HG02852 (cell line): ENCODE results near the gene ANTXR1.

Experiments
- ATAC-seq: cut with Tn5 transposase; IDR thresholded peaks from one replicate; pipeline ENCODE4 v1.9.1; 2021; ENCODE audit warnings: mild to moderate bottlenecking, moderate library complexity; ENCODE audit not compliant: unreplicated experiment

Gene ANTXR1

DNA sequence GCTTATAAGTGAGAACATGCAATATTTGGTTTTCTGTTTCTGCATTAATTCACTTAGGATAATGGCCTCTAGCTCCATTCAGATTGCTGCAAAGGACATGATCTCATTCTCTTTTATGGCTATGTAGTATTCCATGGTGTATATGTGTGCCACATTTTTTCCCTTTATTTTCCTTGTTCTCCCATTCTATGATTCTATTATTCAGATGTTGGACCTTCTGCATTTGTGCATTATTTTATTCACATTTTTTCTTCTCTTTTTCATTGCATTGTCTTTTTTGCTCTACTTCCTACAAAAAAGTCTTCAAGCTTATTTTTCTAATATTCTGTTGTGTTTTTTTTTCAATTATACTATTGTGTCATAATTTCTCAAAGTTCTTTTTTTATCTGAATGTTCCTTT is 11.1 kb upstream of the ANTXR1 start:
- ATAC-seq = no peak

DNA sequence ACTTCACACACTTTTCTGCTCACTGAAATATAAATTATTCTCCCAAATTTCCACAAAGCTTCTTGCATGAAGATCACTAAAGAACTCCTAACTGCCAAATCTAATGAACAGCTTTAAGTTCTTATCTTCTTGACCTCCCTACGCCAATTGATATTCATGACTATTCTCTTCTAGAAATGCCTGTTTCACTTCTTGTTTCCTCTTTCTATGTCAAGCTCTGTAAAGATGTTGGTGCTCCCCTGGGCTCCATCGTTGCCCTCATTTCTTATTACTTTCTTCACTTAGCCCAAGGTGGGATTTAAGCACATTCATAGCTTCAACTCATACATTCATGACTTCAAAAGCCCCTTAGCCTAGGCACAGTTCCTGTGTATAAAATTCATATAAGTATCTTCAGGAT is 9.2 kb upstream of the ANTXR1 start:
- ATAC-seq = no peak

DNA sequence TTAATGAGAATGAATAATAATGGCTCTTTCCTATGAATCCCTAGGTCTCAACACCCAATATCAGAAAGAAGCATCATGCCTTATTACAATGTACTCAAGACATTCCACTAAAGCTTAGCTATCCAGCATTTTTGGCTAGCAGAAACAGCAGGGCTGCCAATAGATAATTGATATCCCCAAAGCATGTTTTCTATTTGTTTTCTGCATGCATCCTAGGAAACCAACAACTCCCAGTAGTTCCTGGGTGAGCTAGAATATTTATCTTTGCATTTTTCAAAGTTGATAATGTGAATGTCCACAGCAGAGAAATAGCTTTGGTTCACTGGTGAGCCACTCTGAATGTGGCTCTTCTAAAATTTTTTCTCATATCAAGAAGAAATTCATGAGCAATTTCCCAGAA is 5.8 kb upstream of the ANTXR1 start:
- ATAC-seq = no peak

DNA sequence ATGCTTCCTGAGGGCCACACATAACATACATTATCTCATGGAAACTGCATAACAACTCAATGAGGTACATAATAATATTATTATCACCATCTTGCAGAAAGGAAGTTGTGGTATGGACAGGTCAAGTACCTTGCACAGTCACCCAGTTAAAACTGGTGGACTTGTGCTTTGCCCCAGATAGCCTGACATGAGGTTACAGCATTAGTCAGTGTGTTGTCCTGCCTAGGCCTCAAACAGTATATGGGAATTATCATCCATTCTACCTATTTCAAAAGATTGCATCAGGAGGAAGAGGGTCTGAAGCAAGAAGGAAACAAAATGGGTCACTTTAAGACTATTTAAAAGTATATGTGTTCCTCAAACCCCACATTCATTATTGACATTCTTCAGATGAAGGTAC is 5.4 kb upstream of the ANTXR1 start:
- ATAC-seq = no peak

DNA sequence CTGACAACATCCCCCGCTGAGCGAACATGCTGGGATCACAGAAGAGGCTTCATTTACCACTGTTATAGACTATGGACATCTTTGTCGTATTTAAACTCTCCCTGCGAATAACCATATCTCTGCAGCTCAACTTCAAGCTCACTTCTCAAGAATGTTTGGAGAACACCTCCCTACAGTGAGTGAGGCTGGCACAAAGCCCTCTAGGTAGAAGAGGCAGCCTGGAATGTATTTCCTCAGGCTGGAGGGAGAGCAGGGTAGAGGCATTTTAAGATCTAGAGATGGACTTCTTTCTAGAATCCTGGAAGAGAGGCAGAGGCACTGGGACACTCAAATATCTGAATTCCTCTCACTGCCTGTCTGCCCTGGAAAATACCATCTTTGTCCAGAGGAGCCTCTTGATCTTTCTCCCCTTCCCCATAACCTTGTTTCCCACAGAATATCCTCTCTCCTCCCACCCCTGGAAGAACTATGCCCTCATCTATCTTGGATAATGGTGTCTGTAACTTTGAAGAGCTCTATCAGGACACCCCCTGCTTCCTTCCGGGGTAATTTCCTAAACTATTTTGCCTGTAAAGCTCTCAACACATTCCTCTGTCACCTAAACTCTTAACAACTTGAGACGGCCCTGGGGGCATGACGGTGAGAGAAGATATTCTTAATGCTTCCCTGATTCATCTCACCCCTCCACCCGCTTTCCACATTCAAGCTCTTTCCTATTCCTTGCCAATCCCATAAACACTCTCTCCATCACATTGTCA is 2.4 kb upstream of the ANTXR1 start:
- no peak for ATAC-seq

DNA sequence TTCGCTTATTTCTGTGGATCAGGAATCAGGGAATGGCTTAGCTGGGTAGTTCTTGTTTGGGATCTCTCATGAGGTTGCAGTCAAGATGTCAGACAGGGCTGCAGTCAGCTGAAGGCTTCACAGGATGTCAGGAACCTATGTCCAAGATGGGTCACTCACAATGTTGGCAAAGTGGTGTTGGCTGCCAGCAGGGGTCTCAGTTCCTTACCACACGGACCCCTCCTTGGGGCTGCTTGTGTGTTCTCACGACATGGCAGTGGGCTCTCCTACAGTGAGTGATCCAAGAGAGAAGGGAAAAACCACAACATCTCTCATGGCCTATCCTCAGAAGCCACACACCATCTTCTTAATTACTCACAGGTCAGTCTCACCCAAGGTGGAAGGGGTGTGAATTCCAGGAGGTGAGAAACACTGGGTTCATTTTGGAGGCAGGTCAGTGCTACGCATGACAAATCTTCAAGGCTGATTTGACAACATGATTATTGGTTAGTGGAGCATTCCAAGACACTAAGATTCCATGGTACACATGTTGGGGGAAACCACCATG is 1.3 kb upstream of the ANTXR1 start:
- no peak for ATAC-seq

DNA sequence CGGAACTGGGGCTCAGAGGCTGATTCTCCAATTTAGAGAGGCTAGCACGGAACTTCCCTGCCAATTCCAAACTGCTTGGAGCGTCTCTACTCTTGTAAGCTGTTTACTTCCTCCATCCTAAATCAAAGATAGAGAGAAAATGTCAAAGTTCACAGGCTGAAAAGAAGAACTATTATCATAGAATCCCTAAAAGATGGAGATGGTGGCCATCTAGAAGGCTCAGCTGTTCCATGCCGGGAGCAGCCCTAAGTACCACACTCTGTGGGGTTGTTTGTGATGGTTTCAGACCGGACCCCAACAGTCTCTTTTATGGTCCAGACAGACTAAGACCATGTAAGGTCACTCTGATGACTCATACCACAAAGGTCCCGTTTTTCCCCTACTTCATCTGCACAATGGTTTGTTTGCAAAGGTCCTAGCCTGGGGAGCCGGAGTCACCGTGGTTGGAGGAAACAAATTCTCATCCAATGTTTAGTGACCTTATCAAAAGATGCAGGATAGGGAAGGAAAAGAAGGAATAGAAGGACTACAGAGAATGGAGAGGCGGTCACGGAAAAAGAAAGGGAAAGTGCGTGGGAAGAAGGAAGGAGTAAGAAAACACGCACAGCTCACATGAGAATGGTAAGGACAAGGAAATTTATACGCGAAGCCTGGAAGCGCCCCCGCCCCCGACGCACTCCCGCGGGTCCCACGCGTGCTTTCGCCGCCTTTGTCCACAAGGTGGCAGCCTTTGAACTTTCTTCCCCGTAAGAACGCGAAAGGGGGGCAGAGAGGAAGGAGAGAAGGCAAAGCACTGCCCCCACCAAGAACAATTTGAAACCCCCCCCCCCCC is 453 bp upstream of the ANTXR1 start:
- ATAC-seq = peak; percentile 69

DNA sequence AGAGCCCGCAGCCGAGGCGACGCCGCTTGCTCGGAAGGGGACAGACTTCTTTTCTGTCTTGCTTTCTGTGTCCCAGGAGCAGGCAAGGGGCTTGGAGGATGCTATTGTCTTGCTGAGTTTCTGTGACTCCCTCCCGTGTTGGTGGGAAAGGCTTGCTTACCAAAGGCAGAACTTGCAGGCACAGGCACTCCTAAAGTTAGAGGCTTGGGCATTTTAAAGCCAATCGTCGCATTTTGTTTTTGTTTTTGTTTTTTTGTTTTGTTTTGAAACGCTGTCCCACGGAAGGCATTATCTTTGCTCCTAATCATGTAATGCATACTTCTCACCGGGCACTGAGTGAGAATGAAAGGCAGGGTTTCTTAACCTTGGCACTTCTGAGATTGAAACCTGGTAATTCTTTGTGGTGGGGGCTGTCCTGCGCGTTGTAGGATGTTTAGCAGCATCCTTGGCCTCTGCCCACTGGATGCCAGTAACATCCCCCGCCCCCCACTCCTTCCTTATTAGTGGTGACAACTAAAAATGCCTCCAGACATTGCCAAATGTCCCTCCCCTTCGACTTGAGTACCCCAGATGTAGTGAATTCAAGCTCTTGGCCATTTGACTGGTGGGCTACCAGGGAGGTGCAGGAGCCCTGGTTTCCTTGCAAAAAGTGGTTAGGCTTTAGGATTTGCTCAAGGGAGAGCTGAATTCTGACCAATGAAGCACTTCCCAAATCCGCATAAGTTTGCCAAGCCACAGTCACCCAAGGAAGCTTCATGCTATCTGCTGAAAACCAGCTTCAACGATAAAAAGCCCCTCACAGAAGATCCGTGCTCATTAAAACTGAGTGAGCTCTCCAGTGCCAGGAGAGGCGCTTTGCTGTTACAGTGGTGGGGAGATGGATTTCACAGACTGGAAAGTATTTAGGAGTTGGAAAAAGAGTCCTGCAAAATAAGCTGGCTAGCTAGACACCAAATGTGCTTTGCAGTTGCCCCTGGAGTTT is 1.2 kb downstream of the ANTXR1 start:
- ATAC-seq = no peak

DNA sequence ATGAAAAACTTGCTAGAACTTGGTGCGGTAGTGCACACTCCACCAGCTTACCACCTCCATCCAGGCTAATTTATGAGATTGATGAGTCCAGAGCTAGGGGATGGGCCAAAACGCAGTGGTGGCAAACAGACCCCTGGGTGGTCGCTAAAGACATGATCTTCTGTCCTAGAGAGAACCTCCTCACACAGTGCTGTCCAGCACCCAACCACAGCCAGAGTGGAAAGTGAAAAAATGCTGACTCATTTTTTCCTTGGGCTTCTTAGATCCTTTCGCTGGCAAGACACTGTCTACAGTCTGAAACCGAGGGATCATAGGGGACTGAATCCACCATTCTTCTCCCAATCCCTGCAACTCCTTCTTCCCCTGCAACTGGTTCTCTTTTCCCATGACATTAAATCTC is 4.1 kb downstream of the ANTXR1 start:
- ATAC-seq = no peak

DNA sequence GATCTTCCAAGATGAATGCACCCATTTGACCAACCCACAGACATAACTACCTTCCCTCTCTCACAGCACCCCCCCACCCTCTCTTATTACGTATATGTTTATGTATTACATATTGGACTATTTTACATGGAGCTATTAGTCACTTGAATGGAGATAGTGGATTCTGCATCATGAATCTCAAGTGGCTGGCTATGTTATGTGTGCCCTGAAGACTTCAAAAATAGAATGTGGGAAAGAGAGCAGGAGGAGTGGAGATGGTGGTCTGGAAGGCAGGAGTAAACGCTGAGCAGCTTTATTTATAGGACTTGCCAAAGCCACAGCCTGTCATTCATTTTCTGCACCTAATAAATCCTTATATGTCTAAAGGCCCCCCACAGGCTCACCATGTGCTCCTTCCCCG is 4.9 kb downstream of the ANTXR1 start:
- no peak for ATAC-seq

DNA sequence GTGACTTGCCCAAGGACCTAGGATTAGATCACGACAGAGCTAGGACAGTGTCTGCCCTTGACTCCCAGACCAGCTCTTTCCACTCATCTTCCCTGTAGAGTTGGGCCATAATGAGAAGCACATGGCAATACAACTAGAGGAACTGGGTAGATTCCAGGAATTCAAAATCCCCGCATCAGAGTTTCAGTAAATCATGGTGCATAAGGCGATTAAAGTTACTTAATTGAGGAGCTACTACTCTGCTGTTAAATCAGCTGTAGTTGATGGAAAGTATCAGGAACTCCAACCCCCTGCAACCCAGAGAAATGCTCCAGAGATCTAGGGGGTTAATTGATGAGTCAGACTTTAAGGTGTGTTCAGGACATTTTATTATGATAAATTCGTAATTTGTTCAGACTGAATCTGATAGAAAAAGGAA is 5.7 kb downstream of the ANTXR1 start:
- ATAC-seq = no peak

DNA sequence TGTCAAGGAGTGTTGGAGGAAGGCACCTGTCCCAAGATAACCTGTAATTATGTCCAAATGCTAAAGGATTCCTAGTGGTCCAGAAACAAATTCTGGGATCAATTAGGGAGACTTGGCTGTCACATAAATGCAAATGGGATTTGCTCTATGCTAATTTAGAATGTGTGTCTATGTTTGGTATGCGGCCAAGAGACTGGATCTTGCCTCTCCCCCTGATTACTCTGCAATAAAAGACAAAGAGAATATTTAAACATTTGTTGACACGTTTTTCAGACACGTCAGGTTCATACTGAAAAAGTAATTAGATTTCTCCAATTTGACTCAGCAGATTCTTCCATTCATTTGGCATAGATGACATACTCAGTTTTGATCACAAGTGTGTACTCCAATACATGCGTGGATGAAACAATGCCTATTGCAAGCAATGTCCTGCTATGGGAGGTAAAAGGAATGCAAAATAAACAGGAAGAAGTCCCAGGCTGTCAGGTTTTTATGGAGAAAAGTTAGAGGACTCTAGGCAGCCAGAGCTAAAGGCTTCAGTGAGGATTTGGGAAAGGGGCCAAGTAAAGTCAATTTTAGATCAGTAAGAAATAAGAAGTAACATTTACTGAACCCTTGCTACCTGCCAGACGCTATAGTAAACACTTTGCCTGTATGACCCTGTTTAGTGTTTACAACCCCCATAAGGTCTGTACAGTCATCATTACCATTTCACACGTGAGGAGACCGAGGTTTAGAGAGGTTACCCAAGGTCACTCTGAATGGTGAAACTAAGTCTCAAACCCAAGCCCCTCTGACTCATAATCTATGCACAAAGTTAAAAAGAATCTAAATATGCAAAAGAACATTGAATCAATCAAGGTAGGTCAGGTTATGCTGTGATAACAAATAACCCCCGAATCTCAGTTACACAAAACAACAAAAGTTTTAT is 7.8 kb downstream of the ANTXR1 start:
- ATAC-seq = no peak

DNA sequence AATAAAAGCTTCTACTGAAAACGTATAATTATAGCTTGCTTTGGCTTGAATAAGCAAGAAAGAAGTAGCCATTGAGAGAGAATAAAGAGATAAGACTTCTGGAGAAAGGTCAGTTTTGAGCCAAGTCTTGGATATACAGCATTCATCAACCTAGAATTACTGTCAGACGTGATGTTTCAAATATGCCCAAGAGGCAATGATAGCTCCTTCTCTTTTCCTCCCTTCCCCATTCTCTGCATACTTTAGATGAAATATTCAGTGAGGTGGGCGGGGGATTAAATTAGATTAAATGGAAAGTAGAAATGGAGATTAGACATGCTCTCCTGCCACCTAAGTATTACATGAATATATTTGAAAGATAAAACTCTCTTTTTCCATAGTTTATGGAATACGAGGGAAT is 8.7 kb downstream of the ANTXR1 start:
- ATAC-seq = no peak

DNA sequence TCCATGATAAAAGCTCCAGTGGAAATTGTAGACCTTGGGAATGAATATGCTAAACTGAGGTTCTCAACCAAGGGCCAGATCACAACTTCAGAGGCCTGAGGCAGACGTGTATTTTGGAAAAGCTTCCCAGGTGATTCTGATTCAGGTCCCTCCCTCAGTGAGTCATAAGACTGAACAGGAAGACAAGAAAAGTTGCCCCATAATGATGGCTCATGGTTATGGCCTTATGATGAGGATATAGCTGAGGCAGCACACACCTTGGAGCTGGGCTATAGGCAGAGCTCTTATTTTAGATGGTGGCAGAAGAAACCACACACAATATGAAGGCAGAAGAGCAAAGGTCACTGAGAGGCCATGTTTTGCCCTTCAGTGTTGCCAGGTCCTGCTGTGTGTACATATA is 9.6 kb downstream of the ANTXR1 start:
- no peak for ATAC-seq

DNA sequence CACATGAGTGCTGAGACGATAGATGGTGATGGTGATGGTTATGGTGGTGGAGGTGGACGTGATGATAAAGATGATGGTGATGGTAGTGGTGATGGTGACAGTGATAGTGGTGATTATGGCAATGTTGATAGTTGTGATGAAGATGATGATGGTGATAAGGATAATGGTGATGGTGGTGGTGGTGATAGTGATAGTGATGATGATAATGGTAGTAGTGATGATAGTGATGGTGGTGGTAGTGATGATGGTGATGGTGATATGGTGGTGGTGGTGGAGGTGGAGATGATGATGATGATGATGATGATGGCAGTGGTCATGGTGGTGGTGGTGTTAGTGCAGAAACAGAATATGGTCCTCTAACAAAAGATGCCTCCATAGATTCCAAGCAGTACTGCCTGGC is 10.3 kb downstream of the ANTXR1 start:
- no peak for ATAC-seq

DNA sequence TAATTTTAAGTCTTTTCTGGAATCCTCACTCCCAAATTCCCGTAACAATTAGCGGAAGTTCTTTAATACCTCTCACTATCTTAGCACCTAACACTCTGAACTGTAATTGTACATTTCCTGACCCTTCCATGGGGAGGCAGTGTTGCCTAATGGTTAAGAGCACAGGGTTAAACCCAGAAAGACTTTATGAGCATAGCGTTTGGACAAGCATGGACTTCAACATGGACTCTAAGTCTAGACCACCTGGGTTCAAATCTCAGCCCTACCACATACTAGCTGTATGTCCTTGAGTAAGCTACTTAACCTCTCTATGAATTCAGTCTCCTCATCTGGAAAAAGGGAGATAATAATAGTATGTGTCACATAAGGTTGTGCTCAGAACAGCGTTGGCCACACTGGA is 13.0 kb downstream of the ANTXR1 start:
- no peak for ATAC-seq

DNA sequence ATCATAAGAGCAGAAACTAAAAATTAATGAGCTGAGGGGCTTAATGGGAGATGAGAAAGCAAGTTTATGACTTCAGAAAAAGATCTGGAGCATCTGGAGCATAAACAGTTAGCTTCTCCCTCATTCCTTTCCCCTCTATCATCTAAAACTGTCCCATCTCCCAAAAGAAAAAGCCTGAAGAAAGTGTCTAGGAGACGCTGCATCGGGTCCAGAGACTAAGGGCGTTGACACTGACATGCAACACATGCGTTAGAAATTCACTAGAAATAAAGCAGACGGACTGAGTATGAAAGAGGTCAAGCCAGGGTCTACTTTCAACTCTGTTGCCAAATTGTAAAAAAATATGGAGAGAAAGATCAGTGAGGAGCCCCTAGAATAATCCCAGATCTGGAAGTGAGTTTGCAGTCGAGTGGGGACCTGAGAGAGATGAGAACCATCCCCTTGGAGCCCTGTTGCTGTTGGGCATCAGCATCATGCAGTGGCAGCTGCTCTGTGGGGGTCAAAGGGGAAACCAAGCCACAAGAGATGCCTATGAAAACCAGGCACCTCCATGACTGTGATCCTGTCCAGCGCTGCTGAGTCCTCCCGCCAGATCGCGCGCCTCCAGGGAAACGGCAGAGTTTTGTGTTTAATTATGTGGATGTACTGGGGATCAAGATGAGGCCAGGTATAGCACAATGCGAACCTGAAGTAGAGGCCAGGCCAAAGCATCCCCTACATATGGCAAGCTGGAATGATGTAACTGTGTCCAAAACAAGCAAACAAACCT is 13.9 kb downstream of the ANTXR1 start:
- ATAC-seq = no peak

DNA sequence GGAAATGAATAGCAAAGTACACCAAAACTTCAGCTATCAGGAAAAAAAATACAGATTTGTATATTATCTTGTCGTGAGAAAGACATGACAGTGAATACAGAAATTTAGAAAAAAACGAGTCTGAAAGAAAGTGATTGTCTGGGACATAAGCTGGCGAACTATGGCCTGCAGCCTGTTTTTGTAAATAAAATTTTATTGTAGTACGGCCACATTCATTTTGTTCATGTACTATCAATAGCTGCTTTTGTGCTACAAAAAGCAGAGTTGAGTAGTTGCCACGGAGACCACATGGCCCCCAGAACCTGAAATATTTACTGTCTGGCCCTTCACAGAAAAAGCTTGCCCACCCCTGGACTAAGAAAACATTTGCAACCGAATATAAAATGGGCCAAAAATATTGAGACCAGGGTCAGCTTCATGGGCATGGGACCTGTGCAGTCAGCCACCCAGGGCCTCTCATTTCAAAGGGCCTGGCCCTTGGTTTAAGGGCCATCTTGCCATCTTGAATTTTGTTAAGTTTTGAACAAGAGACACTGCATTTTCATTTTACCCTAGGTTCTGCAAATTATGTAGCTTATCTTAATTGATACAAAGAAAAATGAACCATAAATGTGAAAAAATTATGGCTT is 17.9 kb downstream of the ANTXR1 start:
- ATAC-seq = no peak

DNA sequence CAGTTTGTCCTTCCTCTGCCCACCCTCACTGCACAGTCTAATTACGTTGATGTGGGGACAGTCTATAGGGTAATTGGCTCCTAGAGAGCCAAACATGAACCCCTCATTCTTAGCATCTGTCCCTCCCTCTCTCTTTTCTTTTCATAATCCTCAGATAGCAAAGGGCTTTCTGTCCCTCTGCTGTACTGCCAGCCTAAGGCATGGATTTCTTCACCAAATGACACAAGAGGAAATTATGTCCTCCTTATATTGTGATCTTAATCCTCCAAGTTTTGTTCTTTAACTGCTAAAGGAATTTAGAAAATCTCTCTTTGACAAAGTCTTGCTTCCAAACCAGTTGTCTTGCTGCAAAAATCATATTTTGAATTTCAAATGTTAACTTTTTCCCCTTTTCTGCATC is 18.5 kb downstream of the ANTXR1 start:
- ATAC-seq = no peak
